BJ (cell line): ENCODE results near the gene FGGY. TPM values are rescaled to one million over a fixed set of nuclear protein-coding genes. Genes with fewer than 3 reads are reported as not detected.

Experiments
- CTCF ChIA-PET: fragments of 350-600 bp; formaldehyde crosslinking; extraction: SDS; loops from one replicate; lab custom pipeline; 2021; ENCODE audit warnings: antibody characterized with exemption, inconsistent platforms; lab: Yijun Ruan, JAX
- POLR2A ChIA-PET: fragments of 300-600 bp; sonication (Branson Sonifier 250); formaldehyde crosslinking; extraction: SDS; loops from one replicate; lab custom pipeline; 2021; ENCODE audit warnings: antibody characterized with exemption; lab: Charles Lee
- DNase-seq: peaks from one replicate; pipeline ENCODE4 v3.0.0-alpha.2; 2011; ENCODE audit warnings: low read depth
- H3K27me3 ChIP-seq: 2 replicates; pipeline ENCODE4 v1.6.0; 2011; ENCODE audit warnings: low read length; ENCODE audit not compliant: control insufficient read depth, insufficient read depth
- H3K36me3 ChIP-seq: 2 replicates; pipeline ENCODE4 v1.5.1; 2011; ENCODE audit warnings: low read length; ENCODE audit not compliant: control insufficient read depth, insufficient read depth
- H3K4me3 ChIP-seq: 2 replicates; pipeline ENCODE4 v1.5.1; 2011; ENCODE audit warnings: low read depth, mild to moderate bottlenecking, control low read depth, low read length
- CTCF ChIP-seq: IDR thresholded peaks from 2 replicates; pipeline ENCODE4 v1.5.1; 2011; ENCODE audit warnings: low read depth, mild to moderate bottlenecking, control low read depth, inconsistent platforms, low read length, moderate library complexity; ENCODE audit not compliant: insufficient read depth
- polyA plus RNA-seq: library from polyadenylated mRNA; depleted of rRNA; stranded (reverse); fragments of >200 nt; gene quantifications from 2 replicates; pipeline ENCODE4 v1.2.3, GENCODE V29; 2011

FGGY gene
- polyA plus RNA-seq, 1 experiment = 9.9 TPM

GRCh38 chr1:59504276-59504675 lies 207.4 kb downstream of the FGGY start:
- Histone ChIP-seq H3K36me3 (no peaks in the 10 kb centered on the region), H3K27me3 (no peaks in the 10 kb centered on the region), H3K4me3 (no peak overlapping the region)
- ChIA-PET POLR2A (no interaction called here), CTCF (no interaction called here)
- no peak for DNase-seq
- no peak for TF ChIP-seq CTCF

GRCh38 chr1:59505596-59506028 lies 208.7 kb downstream of the FGGY start:
- POLR2A ChIA-PET = no interaction called here
- H3K27me3 ChIP-seq = no peaks in the 10 kb centered on the region

GRCh38 chr1:59506952-59507351 lies 210.1 kb downstream of the FGGY start:
- no peaks in the 10 kb centered on the region for H3K36me3 ChIP-seq
- CTCF ChIA-PET = no interaction called here
- POLR2A ChIA-PET = no interaction called here
- H3K27me3 ChIP-seq = no peaks in the 10 kb centered on the region
- peak; percentile 18 for DNase-seq
- TF ChIP-seq CTCF = no peak
- H3K4me3 ChIP-seq = no peak overlapping the region

More at GRCh38 chr1:59505596-59506028, 208.7 kb downstream of the FGGY start:
- H3K4me3 ChIP-seq = no peak overlapping the region
- DNase-seq = no peak
- no peak for TF ChIP-seq CTCF
- no peaks in the 10 kb centered on the region for H3K36me3 ChIP-seq
- CTCF ChIA-PET = interaction anchor here (0.5 kb wide), 1 partner anchor 18 kb away, joined by 3 read pairs; no protein-coding TSS in a partner anchor

GRCh38 chr1:59509341-59509875 lies 212.5 kb downstream of the FGGY start:
- CTCF ChIA-PET = no interaction called here
- no peak overlapping the region for H3K4me3 ChIP-seq
- DNase-seq = no peak
- POLR2A ChIA-PET = no interaction called here
- no peaks in the 10 kb centered on the region for H3K27me3 ChIP-seq
- H3K36me3 ChIP-seq = no peaks in the 10 kb centered on the region
- TF ChIP-seq CTCF = no peak

GRCh38 chr1:59510249-59510648 lies 213.4 kb downstream of the FGGY start:
- ChIA-PET CTCF (no interaction called here), POLR2A (no interaction called here)
- TF ChIP-seq CTCF = no peak
- no peak for DNase-seq
- Histone ChIP-seq H3K27me3 (no peaks in the 10 kb centered on the region), H3K4me3 (no peak overlapping the region), H3K36me3 (no peaks in the 10 kb centered on the region)
